ENCODE results near the gene GAK. TPM values are rescaled to one million over a fixed set of nuclear protein-coding genes. Genes with fewer than 3 reads are reported as not detected.

The GAK gene
- total and polyA plus RNA-seq, 7 donors, result 20.9 to 55.8 (median 36.4) TPM

DNA sequence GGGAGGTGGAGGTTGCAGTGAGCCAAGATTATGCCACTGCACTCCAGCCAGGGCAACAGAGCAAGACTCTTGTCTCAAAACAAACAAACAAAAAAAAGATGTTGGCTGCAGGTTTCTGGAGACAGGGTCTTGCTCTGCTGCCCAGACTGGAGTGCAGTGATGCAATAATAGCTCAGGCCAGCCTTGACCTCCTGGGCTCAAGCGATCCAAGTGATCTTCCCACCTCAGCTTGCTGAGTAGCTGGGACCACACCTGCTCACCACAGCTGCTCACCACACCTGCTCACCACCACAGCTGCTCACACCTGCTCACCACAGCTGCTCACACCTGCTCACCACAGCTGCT, 76.3 kb downstream of the GAK start:
- WGBS, 3 donors, result 0 to 56% (median 55%) methylated on average over 1 of the region's 1 CpG
- ATAC-seq, result no peak
- peaks cover 3 to 57% of the 10 kb centered on the region in 2 donors for H3K36me3 ChIP-seq (ENCODE audit: insufficient read depth in 1 of 2, low read depth in 1 of 2)

DNA sequence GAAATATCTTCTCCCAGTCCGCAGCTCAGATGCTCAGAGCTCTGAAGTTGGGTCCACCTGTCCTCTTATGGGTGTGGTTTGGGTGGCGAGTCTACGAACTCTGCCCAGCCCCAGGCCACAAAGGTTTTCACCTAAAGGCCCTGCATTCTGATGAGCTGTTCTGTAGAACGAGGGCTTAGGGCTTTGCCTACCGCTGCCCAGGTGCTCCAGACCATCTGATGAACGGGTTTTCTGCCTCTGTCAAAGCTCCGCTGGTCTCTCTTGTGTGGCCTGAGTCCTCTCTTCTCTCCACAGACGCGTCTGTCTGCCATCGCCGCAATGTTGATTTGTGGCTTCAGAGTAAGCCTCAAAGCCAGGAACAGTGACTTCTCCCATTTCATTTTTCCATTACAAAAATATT, 77.8 kb downstream of the GAK start:
- Histone ChIP-seq H3K36me3 (ENCODE audit: insufficient read depth in 1 of 2, low read depth in 1 of 2) (peaks cover 3 to 60% of the 10 kb centered on the region in 2 donors), H3K4me1 (no peaks in the 10 kb centered on the region), H3K9me3 (no peaks in the 10 kb centered on the region), H3K27me3 (ENCODE audit: insufficient read depth in 3 of 3, low read length in 2 of 3) (no peaks in the 10 kb centered on the region), H3K4me3 (no peak overlapping the region), H3K27ac (no peak overlapping the region)
- TF ChIP-seq, protein P1, sequence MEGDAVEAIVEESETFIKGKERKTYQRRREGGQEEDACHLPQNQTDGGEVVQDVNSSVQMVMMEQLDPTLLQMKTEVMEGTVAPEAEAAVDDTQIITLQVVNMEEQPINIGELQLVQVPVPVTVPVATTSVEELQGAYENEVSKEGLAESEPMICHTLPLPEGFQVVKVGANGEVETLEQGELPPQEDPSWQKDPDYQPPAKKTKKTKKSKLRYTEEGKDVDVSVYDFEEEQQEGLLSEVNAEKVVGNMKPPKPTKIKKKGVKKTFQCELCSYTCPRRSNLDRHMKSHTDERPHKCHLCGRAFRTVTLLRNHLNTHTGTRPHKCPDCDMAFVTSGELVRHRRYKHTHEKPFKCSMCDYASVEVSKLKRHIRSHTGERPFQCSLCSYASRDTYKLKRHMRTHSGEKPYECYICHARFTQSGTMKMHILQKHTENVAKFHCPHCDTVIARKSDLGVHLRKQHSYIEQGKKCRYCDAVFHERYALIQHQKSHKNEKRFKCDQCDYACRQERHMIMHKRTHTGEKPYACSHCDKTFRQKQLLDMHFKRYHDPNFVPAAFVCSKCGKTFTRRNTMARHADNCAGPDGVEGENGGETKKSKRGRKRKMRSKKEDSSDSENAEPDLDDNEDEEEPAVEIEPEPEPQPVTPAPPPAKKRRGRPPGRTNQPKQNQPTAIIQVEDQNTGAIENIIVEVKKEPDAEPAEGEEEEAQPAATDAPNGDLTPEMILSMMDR (IDR thresholded peaks at IDR 0.05), result no peak
- WGBS, 3 donors, result 89 to 91% (median 89%) methylated on average over 11 of the region's 11 CpGs
- ATAC-seq, result no peak
- peak in 1 of 2 donors; percentile 25 for DNase-seq
- intact Hi-C loops (cut with DNase I), result no loop called here

More for the DNA sequence above, 76.3 kb downstream of the GAK start:
- no peak overlapping the region for H3K27ac ChIP-seq
- intact Hi-C loops (cut with DNase I), result no loop called here
- no peaks in the 10 kb centered on the region for H3K9me3 ChIP-seq
- no peaks in the 10 kb centered on the region for H3K27me3 ChIP-seq (ENCODE audit: insufficient read depth in 3 of 3, low read length in 2 of 3)
- H3K4me3 ChIP-seq, result no peak overlapping the region
- H3K4me1 ChIP-seq, result no peaks in the 10 kb centered on the region
- TF ChIP-seq, protein P1 (IDR thresholded peaks at IDR 0.05), result no peak
- peak in 1 of 2 donors; percentile 18 for DNase-seq

DNA sequence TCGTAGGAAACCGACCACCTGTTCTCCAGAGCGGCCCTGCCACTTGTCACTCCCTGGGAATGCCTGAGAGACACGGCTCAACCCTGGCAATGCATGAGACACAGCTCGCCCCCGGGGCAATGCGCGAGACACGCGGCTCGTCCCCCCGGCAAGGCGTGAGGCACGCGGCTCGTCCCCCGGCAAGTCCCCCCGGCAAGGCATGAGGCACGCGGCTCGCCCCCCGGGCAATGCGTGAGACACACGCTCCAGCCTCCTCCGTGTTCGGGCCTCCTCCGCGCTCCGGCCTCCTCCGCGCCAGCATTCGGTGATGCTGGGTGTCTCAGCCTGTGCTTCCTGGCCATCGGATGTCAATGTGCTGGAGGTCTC, 78.7 kb downstream of the GAK start:
- DNase-seq (peak in 1 of 2 donors; percentile 26), ATAC-seq (no peak)
- Histone ChIP-seq H3K36me3 (ENCODE audit: insufficient read depth in 1 of 2, low read depth in 1 of 2) (peaks cover 3 to 60% of the 10 kb centered on the region in 2 donors), H3K4me1 (no peaks in the 10 kb centered on the region), H3K4me3 (no peak overlapping the region), H3K27ac (no peak overlapping the region), H3K9me3 (no peaks in the 10 kb centered on the region), H3K27me3 (ENCODE audit: insufficient read depth in 3 of 3, low read length in 2 of 3) (no peaks in the 10 kb centered on the region)
- 91 to 95% (median 94%) methylated on average over 32 to 33 of the region's 33 CpGs for WGBS, 3 donors
- TF ChIP-seq, protein P1 (IDR thresholded peaks at IDR 0.05), result no peak
- intact Hi-C loops (cut with DNase I), result no loop called here

DNA sequence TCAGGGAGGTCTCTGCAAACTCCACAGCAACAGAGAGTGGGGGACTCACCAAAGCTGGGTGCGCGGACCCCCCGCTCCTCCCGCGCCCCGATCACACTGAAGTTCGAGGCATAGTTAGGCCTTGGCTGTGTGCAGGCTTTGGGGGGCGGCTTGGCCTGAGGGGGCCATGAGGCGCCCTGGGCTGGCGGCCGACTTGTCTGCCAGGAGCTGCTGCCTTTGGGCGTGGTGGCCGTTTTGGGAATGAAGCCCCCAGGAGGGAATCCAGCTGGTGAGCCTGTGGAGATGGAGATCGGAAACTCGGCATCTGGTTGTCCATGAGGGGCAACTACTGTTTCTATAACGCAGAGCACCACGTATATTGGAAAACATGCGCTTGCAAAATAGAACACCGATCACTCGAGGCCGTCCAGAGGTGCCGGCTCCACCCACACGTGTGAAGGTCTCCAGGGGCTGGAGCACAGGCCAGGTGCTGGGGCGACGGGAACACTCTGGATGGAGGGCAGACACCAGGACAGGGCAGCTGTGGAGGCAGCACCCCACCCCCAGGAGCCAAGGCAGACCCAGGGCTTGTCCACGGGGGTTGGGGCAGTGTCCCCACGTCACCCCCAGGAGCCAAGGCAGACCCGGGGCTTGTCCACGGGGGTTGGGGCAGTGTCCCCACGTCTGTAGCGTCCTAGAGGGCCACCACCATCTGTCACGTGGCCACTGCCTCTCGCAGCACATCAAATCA, 80.2 kb downstream of the GAK start:
- 92 to 95% (median 94%) methylated on average over 32 to 33 of the region's 33 CpGs for WGBS, 3 donors
- Histone ChIP-seq H3K27me3 (ENCODE audit: insufficient read depth in 3 of 3, low read length in 2 of 3) (no peaks in the 10 kb centered on the region), H3K9me3 (no peaks in the 10 kb centered on the region), H3K4me3 (no peak overlapping the region), H3K4me1 (no peaks in the 10 kb centered on the region), H3K27ac (no peak overlapping the region), H3K36me3 (ENCODE audit: insufficient read depth in 1 of 2, low read depth in 1 of 2) (peaks cover 0 to 45% of the 10 kb centered on the region in 2 donors)
- peak in 1 of 4 donors; percentile 17 for ATAC-seq
- peak; percentile 4 to 42 for DNase-seq
- intact Hi-C loops (cut with DNase I), result no loop called here
- TF ChIP-seq, protein P1 (IDR thresholded peaks at IDR 0.05), result no peak
